ENCODE results near the gene HOXB5.

The HOXB5 gene

GRCh38 chr17:48601207-48601538, 7.6 kb upstream of the HOXB5 start:
- no peak for TF ChIP-seq EZH2 (IDR thresholded peaks at IDR 0.05; ENCODE audit: borderline replicate concordance, low read length)
- no peak for TF ChIP-seq CTCF (IDR thresholded peaks at IDR 0.05; ENCODE audit: low read length)
- Histone ChIP-seq H3K4me3 (ENCODE audit: low read depth, low read length, poor library complexity, severe bottlenecking) (no peak overlapping the region), H3K9ac (ENCODE audit: low read length) (no peak overlapping the region), H3K4me2 (ENCODE audit: low read length) (no peak overlapping the region), H3K9me2 (ENCODE audit: low read depth, low read length) (no peaks in the 10 kb centered on the region), H3K27ac (ENCODE audit: low read depth, low read length, poor library complexity, severe bottlenecking) (no peak overlapping the region), H3K36me3 (ENCODE audit: insufficient read depth, low read length) (no peaks in the 10 kb centered on the region), H3K9me3 (ENCODE audit: low read length) (no peaks in the 10 kb centered on the region), H3K79me2 (ENCODE audit: insufficient read depth, low read length) (no peaks in the 10 kb centered on the region), H3K4me1 (ENCODE audit: insufficient read depth, low read length, severe bottlenecking) (no peaks in the 10 kb centered on the region), H3K27me3 (ENCODE audit: insufficient read depth, low read length) (peaks cover 5% of the 10 kb centered on the region; the same call in 1 of the 2 replicates), H4K20me1 (ENCODE audit: insufficient read depth, low read length) (no peaks in the 10 kb centered on the region), H3F3A (ENCODE audit: insufficient read depth, low read length) (no peaks in the 10 kb centered on the region), H2AFZ (ENCODE audit: low read length) (no peak overlapping the region)

- Histone ChIP-seq H3K36me3 (ENCODE audit: insufficient read depth, low read length) (no peaks in the 10 kb centered on the region), H4K20me1 (ENCODE audit: insufficient read depth, low read length) (no peaks in the 10 kb centered on the region), H3K4me1 (ENCODE audit: insufficient read depth, low read length, severe bottlenecking) (no peaks in the 10 kb centered on the region), H3K27me3 (ENCODE audit: insufficient read depth, low read length) (peaks cover 5% of the 10 kb centered on the region; the same call in 1 of the 2 replicates), H3K79me2 (ENCODE audit: insufficient read depth, low read length) (no peaks in the 10 kb centered on the region), H3K27ac (ENCODE audit: low read depth, low read length, poor library complexity, severe bottlenecking) (no peak overlapping the region), H3K9ac (ENCODE audit: low read length) (no peak overlapping the region), H2AFZ (ENCODE audit: low read length) (no peak overlapping the region), H3K9me3 (ENCODE audit: low read length) (no peaks in the 10 kb centered on the region), H3K9me2 (ENCODE audit: low read depth, low read length) (no peaks in the 10 kb centered on the region), H3K4me2 (ENCODE audit: low read length) (no peak overlapping the region), H3K4me3 (ENCODE audit: low read depth, low read length, poor library complexity, severe bottlenecking) (no peak overlapping the region), H3F3A (ENCODE audit: insufficient read depth, low read length) (no peaks in the 10 kb centered on the region)
- no peak for TF ChIP-seq EZH2 (IDR thresholded peaks at IDR 0.05; ENCODE audit: borderline replicate concordance, low read length)
- TF ChIP-seq CTCF (IDR thresholded peaks at IDR 0.05; ENCODE audit: low read length), result no peak
Measured at GRCh38 chr17:48600244-48601098, 6.9 kb upstream of the HOXB5 start.

GRCh38 chr17:48599354-48599753, 5.8 kb upstream of the HOXB5 start:
- Histone ChIP-seq H3K4me3 (ENCODE audit: low read depth, low read length, poor library complexity, severe bottlenecking) (no peak overlapping the region), H3K4me2 (ENCODE audit: low read length) (no peak overlapping the region), H3K79me2 (ENCODE audit: insufficient read depth, low read length) (no peaks in the 10 kb centered on the region), H3K9me3 (ENCODE audit: low read length) (no peaks in the 10 kb centered on the region), H2AFZ (ENCODE audit: low read length) (no peak overlapping the region), H4K20me1 (ENCODE audit: insufficient read depth, low read length) (no peaks in the 10 kb centered on the region), H3K27me3 (ENCODE audit: insufficient read depth, low read length) (peaks cover 5% of the 10 kb centered on the region; the same call in 1 of the 2 replicates), H3K4me1 (ENCODE audit: insufficient read depth, low read length, severe bottlenecking) (no peaks in the 10 kb centered on the region), H3K9ac (ENCODE audit: low read length) (no peak overlapping the region), H3K27ac (ENCODE audit: low read depth, low read length, poor library complexity, severe bottlenecking) (no peak overlapping the region), H3K9me2 (ENCODE audit: low read depth, low read length) (no peaks in the 10 kb centered on the region), H3F3A (ENCODE audit: insufficient read depth, low read length) (no peaks in the 10 kb centered on the region), H3K36me3 (ENCODE audit: insufficient read depth, low read length) (no peaks in the 10 kb centered on the region)
- no peak for TF ChIP-seq CTCF (IDR thresholded peaks at IDR 0.05; ENCODE audit: low read length)
- no peak for TF ChIP-seq EZH2 (IDR thresholded peaks at IDR 0.05; ENCODE audit: borderline replicate concordance, low read length)
